ENCODE measurements around the gene NPVF.

NPVF gene

DNA sequence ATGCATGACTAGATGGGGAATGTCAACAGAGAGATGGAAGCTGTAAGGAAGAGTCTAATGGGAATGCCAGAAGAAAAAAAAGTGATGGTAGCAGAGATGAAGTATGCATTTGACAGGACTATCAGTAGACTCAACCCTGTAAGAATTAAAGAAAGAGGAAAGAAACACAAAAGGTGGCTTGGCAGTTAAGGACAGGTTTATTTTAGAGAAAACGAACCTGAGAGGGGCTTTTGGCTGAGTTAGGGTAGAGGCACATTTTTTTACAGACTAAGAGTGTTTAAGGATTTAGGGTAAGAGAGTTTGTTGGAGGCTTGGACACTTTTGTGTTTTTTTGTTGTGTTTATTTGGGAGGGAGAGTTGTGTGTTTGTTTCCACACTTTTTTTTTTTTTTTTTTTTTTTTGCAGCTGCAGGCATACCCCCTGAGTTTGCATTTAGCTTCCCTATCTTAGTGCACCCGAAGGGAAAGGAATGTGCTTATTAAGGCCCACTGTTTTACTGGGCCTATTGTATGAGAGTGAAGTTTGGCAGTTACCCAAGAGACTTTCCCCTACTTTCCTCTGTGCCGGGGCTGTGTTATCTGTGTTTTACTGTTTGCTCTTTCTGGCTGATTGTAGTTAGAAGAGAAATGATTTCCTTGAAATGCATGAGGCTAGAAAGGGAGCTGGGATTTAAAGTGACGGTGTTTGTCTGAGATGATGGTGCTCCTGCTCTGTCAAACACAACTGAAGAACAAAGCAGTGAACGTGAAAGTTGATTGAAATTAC lies 32.0 kb downstream of the NPVF start:
- H3K4me1 ChIP-seq (ENCODE audit: control insufficient read depth, insufficient read depth, low read length, unreplicated experiment): no peaks in the 10 kb centered on the region

GRCh38 chr7:25194036-25194435 lies 34.2 kb downstream of the NPVF start:
- H3K36me3 ChIP-seq (ENCODE audit: insufficient read depth, low read length): no peaks in the 10 kb centered on the region
- H2AFZ ChIP-seq (ENCODE audit: low read length, unreplicated experiment): no peak overlapping the region
- H3K79me2 ChIP-seq (ENCODE audit: control insufficient read depth, insufficient read depth, low read length, unreplicated experiment): no peaks in the 10 kb centered on the region
- H3K4me3 ChIP-seq (ENCODE audit: low read depth, low read length): no peak overlapping the region
- no peak overlapping the region for H3K27ac ChIP-seq (ENCODE audit: low read depth, low read length)
- no peaks in the 10 kb centered on the region for H3K4me1 ChIP-seq (ENCODE audit: control insufficient read depth, insufficient read depth, low read length, unreplicated experiment)
- H3K27me3 ChIP-seq (ENCODE audit: insufficient read depth, low read length): peaks cover 52% of the 10 kb centered on the region

More for the DNA sequence above, 32.0 kb downstream of the NPVF start:
- H3K4me3 ChIP-seq (ENCODE audit: low read depth, low read length): no peak overlapping the region
- H2AFZ ChIP-seq (ENCODE audit: low read length, unreplicated experiment): no peak overlapping the region
- H3K36me3 ChIP-seq (ENCODE audit: insufficient read depth, low read length): no peaks in the 10 kb centered on the region
- no peaks in the 10 kb centered on the region for H3K79me2 ChIP-seq (ENCODE audit: control insufficient read depth, insufficient read depth, low read length, unreplicated experiment)
- H3K27me3 ChIP-seq (ENCODE audit: insufficient read depth, low read length): peaks cover 65% of the 10 kb centered on the region
- no peak overlapping the region for H3K27ac ChIP-seq (ENCODE audit: low read depth, low read length)

DNA sequence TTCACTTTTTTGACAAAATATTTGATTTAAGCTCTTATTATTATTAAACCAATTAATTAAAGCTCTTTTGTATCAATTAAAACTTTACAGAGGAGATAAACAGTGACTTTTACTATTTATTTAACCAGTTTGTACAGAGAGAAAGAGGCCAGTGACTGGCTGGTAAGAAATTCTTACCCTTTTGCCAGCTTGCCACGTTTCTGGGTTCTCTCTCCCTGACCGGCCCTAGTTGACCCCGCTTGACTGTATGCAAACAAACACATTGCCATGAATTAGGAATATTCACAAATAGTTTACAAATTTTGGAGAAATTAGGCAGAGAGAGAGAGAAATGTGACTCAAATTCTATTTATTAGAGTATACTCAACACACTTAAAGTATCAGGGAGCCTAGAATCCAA lies 36.2 kb downstream of the NPVF start:
- Histone ChIP-seq H3K4me1 (ENCODE audit: control insufficient read depth, insufficient read depth, low read length, unreplicated experiment) (no peaks in the 10 kb centered on the region), H3K27ac (ENCODE audit: low read depth, low read length) (no peak overlapping the region), H3K27me3 (ENCODE audit: insufficient read depth, low read length) (peaks cover 40% of the 10 kb centered on the region), H3K36me3 (ENCODE audit: insufficient read depth, low read length) (no peaks in the 10 kb centered on the region), H2AFZ (ENCODE audit: low read length, unreplicated experiment) (no peak overlapping the region), H3K79me2 (ENCODE audit: control insufficient read depth, insufficient read depth, low read length, unreplicated experiment) (no peaks in the 10 kb centered on the region), H3K4me3 (ENCODE audit: low read depth, low read length) (no peak overlapping the region)

DNA sequence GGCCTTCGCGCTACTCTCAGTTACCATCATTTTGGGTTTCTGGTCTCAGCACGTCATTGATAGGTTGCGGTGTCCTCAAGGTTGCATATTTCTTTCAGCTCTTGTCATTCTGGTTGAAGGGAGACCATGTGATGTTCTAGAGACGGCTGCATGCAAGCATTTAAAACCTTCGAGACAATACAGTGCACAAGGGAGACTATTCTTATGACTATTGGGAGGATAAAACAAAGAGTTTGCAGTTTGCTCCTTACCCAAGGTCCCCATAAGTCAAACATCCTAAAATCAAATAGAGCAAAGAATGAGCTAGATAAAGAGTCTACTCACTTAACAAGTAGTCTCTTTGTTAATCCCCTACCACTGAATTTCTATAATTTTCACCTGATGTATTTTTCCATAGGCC lies 39.1 kb downstream of the NPVF start:
- Histone ChIP-seq H3K79me2 (ENCODE audit: control insufficient read depth, insufficient read depth, low read length, unreplicated experiment) (no peaks in the 10 kb centered on the region), H3K27ac (ENCODE audit: low read depth, low read length) (no peak overlapping the region), H2AFZ (ENCODE audit: low read length, unreplicated experiment) (no peak overlapping the region), H3K4me1 (ENCODE audit: control insufficient read depth, insufficient read depth, low read length, unreplicated experiment) (no peaks in the 10 kb centered on the region), H3K27me3 (ENCODE audit: insufficient read depth, low read length) (peaks cover 26% of the 10 kb centered on the region), H3K36me3 (ENCODE audit: insufficient read depth, low read length) (no peaks in the 10 kb centered on the region), H3K4me3 (ENCODE audit: low read depth, low read length) (no peak overlapping the region)

- no peak overlapping the region for H2AFZ ChIP-seq (ENCODE audit: low read length, unreplicated experiment)
- H3K4me1 ChIP-seq (ENCODE audit: control insufficient read depth, insufficient read depth, low read length, unreplicated experiment): no peaks in the 10 kb centered on the region
- no peaks in the 10 kb centered on the region for H3K79me2 ChIP-seq (ENCODE audit: control insufficient read depth, insufficient read depth, low read length, unreplicated experiment)
- H3K4me3 ChIP-seq (ENCODE audit: low read depth, low read length): no peak overlapping the region
- no peaks in the 10 kb centered on the region for H3K36me3 ChIP-seq (ENCODE audit: insufficient read depth, low read length)
- peaks cover 14% of the 10 kb centered on the region for H3K27me3 ChIP-seq (ENCODE audit: insufficient read depth, low read length)
- H3K27ac ChIP-seq (ENCODE audit: low read depth, low read length): no peak overlapping the region
Measured at GRCh38 chr7:25187932-25188331, 40.4 kb downstream of the NPVF start.

GRCh38 chr7:25186436-25186835 lies 41.9 kb downstream of the NPVF start:
- H3K4me3 ChIP-seq (ENCODE audit: low read depth, low read length): no peak overlapping the region
- H3K4me1 ChIP-seq (ENCODE audit: control insufficient read depth, insufficient read depth, low read length, unreplicated experiment): no peaks in the 10 kb centered on the region
- no peak overlapping the region for H2AFZ ChIP-seq (ENCODE audit: low read length, unreplicated experiment)
- no peak overlapping the region for H3K27ac ChIP-seq (ENCODE audit: low read depth, low read length)
- H3K36me3 ChIP-seq (ENCODE audit: insufficient read depth, low read length): no peaks in the 10 kb centered on the region
- no peaks in the 10 kb centered on the region for H3K79me2 ChIP-seq (ENCODE audit: control insufficient read depth, insufficient read depth, low read length, unreplicated experiment)
- 0 out of 2 replicates have a peak, but pooled peaks cover 4% of the 10 kb centered on the region for H3K27me3 ChIP-seq (ENCODE audit: insufficient read depth, low read length)

DNA sequence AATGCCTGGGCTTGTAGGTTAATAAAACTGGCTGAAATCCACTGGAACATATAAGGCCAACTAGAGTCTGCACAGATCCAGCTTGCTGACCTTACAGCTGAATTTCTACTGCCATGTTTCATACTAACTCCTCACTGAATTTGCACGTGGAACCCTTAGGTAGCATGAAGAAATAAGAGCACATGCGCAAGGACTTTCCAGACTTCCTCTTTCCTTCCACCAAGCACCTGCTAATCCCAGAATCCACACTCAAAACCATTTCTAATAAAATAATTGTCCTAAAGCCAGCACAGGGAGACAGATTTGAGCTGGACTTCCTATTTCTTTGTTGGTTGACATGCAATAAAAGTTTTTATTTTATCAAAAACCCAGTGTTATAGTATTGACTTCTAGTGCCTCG lies 46.8 kb downstream of the NPVF start:
- Histone ChIP-seq H3K4me3 (ENCODE audit: low read depth, low read length) (no peak overlapping the region), H3K27ac (ENCODE audit: low read depth, low read length) (no peak overlapping the region), H3K36me3 (ENCODE audit: insufficient read depth, low read length) (no peaks in the 10 kb centered on the region), H3K4me1 (ENCODE audit: control insufficient read depth, insufficient read depth, low read length, unreplicated experiment) (no peaks in the 10 kb centered on the region), H3K79me2 (ENCODE audit: control insufficient read depth, insufficient read depth, low read length, unreplicated experiment) (no peaks in the 10 kb centered on the region), H2AFZ (ENCODE audit: low read length, unreplicated experiment) (no peak overlapping the region), H3K27me3 (ENCODE audit: insufficient read depth, low read length) (0 out of 2 replicates have a peak, but pooled peaks cover 3% of the 10 kb centered on the region)

- H3K79me2 ChIP-seq (ENCODE audit: control insufficient read depth, insufficient read depth, low read length, unreplicated experiment): no peaks in the 10 kb centered on the region
Measured at GRCh38 chr7:25180946-25181345, 47.3 kb downstream of the NPVF start.

GRCh38 chr7:25180592-25180923 lies 47.7 kb downstream of the NPVF start:
- Histone ChIP-seq H3K4me1 (ENCODE audit: control insufficient read depth, insufficient read depth, low read length, unreplicated experiment) (no peaks in the 10 kb centered on the region), H3K27ac (ENCODE audit: low read depth, low read length) (no peak overlapping the region), H3K4me3 (ENCODE audit: low read depth, low read length) (peak overlapping the region; percentile 76), H3K36me3 (ENCODE audit: insufficient read depth, low read length) (no peaks in the 10 kb centered on the region), H3K79me2 (ENCODE audit: control insufficient read depth, insufficient read depth, low read length, unreplicated experiment) (no peaks in the 10 kb centered on the region), H2AFZ (ENCODE audit: low read length, unreplicated experiment) (peak overlapping the region; percentile 91), H3K27me3 (ENCODE audit: insufficient read depth, low read length) (no peaks in the 10 kb centered on the region)

More at GRCh38 chr7:25180946-25181345, 47.3 kb downstream of the NPVF start:
- no peaks in the 10 kb centered on the region for H3K4me1 ChIP-seq (ENCODE audit: control insufficient read depth, insufficient read depth, low read length, unreplicated experiment)
- peak overlapping the region; percentile 76; the same call in 1 of the 2 replicates for H3K4me3 ChIP-seq (ENCODE audit: low read depth, low read length)
- H3K27me3 ChIP-seq (ENCODE audit: insufficient read depth, low read length): no peaks in the 10 kb centered on the region
- H2AFZ ChIP-seq (ENCODE audit: low read length, unreplicated experiment): no peak overlapping the region
- no peaks in the 10 kb centered on the region for H3K36me3 ChIP-seq (ENCODE audit: insufficient read depth, low read length)
- H3K27ac ChIP-seq (ENCODE audit: low read depth, low read length): no peak overlapping the region

GRCh38 chr7:25179771-25180591 lies 48.3 kb downstream of the NPVF start:
- peak overlapping the region; percentile 91 for H2AFZ ChIP-seq (ENCODE audit: low read length, unreplicated experiment)
- no peak overlapping the region for H3K27ac ChIP-seq (ENCODE audit: low read depth, low read length)
- no peaks in the 10 kb centered on the region for H3K36me3 ChIP-seq (ENCODE audit: insufficient read depth, low read length)

GRCh38 chr7:25179325-25179724 lies 49.0 kb downstream of the NPVF start:
- Histone ChIP-seq H2AFZ (ENCODE audit: low read length, unreplicated experiment) (peak overlapping the region; percentile 61), H3K27me3 (ENCODE audit: insufficient read depth, low read length) (no peaks in the 10 kb centered on the region), H3K36me3 (ENCODE audit: insufficient read depth, low read length) (no peaks in the 10 kb centered on the region), H3K4me1 (ENCODE audit: control insufficient read depth, insufficient read depth, low read length, unreplicated experiment) (no peaks in the 10 kb centered on the region), H3K4me3 (ENCODE audit: low read depth, low read length) (peak overlapping the region; percentile 76), H3K27ac (ENCODE audit: low read depth, low read length) (no peak overlapping the region), H3K79me2 (ENCODE audit: control insufficient read depth, insufficient read depth, low read length, unreplicated experiment) (no peaks in the 10 kb centered on the region)

More at GRCh38 chr7:25179771-25180591, 48.3 kb downstream of the NPVF start:
- peak overlapping the region; percentile 76 for H3K4me3 ChIP-seq (ENCODE audit: low read depth, low read length)
- H3K27me3 ChIP-seq (ENCODE audit: insufficient read depth, low read length): no peaks in the 10 kb centered on the region
- no peaks in the 10 kb centered on the region for H3K79me2 ChIP-seq (ENCODE audit: control insufficient read depth, insufficient read depth, low read length, unreplicated experiment)
- H3K4me1 ChIP-seq (ENCODE audit: control insufficient read depth, insufficient read depth, low read length, unreplicated experiment): no peaks in the 10 kb centered on the region

Data from ACC112 (cell line).